Measurements from ENCODE around the gene ITGB1BP2.
"Not testable (repeated sequence)": the region's sequence is repeated elsewhere in the genome, so short reads cannot be mapped to it uniquely, and the experiment has no call there.

The ITGB1BP2 gene

DNA sequence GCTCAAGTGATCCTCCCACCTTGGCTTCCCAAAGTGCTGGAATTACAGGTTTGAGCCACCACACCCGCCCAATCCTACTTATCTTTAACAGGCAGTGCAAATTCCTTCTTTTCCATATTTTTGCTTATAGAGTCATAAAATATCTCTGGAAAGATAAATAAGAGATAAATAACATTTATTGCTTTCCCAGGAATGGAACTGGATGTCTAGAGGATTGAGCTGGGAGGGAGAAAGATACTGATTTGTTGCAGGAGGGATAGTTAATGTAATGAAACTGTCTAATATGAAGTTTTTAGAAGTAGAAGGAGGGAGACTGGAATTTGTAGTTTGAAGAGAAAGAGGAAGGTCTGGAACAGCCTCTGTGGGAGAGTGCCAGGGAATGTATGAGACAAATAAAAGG lies 20.2 kb downstream of the ITGB1BP2 start:
- no peak for TF ChIP-seq JUND (IDR thresholded peaks at IDR 0.05; ENCODE audit: low read depth)
- in situ Hi-C loops (cut with HindIII; ENCODE audit: low pct_unique_long_range_greater_than_20kb, low sequenced_read_pairs) = no loop called here
- DNase-seq (ENCODE audit: low read depth in 1 of 2, low spot score in 1 of 2) = no peak

DNA sequence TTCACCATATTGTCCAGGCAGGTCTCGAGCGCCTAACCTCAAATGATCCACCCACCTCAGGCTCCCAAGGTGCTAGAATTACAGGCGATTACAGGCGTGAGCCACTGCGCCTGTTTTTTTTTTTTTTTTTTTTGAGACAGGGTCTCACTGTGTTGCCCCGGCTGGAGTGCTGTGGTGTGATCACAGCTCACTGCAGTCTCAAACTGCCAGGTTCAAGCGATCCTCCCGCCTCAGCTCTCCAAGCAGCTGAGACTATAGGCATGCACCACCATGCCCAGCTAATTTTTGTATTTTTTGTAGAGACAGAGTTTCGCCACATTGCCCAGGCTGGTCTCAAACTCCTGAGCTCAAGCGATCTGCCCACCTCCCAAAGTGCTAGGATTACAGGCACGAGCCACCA lies 22.9 kb downstream of the ITGB1BP2 start:
- DNase-seq (ENCODE audit: low read depth in 1 of 2, low spot score in 1 of 2); in situ Hi-C loops (cut with HindIII; ENCODE audit: low pct_unique_long_range_greater_than_20kb, low sequenced_read_pairs): not testable (repeated sequence)

DNA sequence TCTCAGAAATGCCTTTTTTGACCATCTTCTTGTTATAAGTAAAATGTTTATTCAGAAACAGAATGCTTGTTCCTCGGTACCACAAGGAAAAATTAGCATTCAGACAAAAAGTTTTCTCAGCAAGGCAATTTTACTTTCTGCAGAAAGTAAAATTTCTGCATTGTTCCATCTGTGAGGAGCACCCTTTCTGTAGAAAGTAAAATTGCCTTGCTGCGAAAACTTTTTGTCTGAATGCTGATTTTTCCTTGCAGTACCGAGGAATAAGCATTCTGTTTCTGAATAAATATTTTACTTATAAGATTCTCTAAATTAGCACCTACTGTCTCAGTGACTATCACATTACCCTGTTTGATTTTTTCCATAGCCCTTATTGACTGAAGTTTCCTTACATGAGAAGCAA lies 24.8 kb downstream of the ITGB1BP2 start:
- no peak for TF ChIP-seq JUND (IDR thresholded peaks at IDR 0.05; ENCODE audit: low read depth)
- DNase-seq (ENCODE audit: low read depth in 1 of 2, low spot score in 1 of 2) = no peak
- in situ Hi-C loops (cut with HindIII; ENCODE audit: low pct_unique_long_range_greater_than_20kb, low sequenced_read_pairs) = no loop called here

DNA sequence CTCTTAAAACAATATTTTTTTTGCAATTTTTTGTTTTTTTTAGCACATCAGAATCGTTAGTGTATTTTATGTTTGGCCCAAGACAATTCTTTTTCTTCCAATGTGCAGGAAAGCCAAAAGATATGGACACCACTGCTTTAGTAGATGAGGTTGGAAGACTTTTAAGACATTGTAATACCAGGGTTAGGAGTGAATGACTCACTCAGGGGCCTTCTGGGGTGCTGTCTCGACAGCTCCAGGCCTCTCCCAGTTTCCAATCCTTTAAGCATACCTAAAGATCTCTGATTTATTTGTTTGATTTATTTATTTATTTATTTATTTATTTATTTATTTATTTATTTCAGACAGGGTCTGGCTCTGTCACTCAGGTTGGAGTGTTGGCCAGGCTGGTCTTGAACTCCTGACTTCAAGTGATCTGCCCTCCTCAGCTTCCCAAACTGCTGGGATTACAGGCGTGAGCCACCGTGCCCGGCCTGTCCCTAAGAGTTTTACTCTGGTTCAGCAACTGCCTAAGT lies 47.7 kb downstream of the ITGB1BP2 start:
- DNase-seq (ENCODE audit: low read depth in 1 of 2, low spot score in 1 of 2); in situ Hi-C loops (cut with HindIII; ENCODE audit: low pct_unique_long_range_greater_than_20kb, low sequenced_read_pairs): not testable (repeated sequence)

DNA sequence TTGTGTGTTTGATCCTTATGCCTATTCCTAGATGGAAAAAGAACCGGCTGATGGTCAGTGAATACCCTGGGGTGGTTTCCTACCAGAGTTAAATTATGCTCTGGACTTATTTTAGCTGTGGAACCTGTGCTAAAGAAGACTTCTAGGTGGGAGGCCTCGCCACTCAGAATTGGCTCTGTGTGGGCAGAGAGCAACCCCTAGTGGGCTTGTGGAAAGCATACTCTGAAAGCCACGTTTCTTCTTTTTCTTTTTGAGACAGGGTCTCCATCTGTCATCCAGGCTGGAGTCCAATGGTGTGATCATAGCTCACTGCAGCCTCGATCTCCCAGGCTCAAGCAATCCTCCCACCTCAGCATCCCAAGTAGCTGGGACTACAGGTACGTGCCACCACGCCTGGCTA lies 48.3 kb downstream of the ITGB1BP2 start:
- not testable (repeated sequence) for DNase-seq (ENCODE audit: low read depth in 1 of 2, low spot score in 1 of 2)

DNA sequence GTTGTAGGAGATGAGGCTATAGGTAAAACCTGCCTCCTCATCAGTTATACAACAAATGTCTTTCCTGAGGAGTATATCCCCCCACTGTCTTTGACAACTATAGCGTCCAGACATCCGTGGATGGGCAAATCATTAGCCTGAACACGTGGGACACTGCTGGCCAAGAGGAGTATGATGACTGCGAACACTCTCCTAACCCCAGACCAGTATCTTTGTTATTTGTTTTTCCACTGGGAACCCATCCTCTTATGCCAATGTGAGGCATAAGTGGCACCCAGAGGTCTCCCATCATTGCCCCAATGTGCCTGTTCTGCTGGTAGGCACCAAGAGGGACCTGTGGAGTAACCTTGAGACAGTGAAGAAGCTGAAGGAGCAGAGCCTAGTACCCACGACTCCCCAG lies 50.9 kb downstream of the ITGB1BP2 start:
- DNase-seq (ENCODE audit: low read depth in 1 of 2, low spot score in 1 of 2); in situ Hi-C loops (cut with HindIII; ENCODE audit: low pct_unique_long_range_greater_than_20kb, low sequenced_read_pairs): not testable (repeated sequence)

More for the DNA sequence above, 48.3 kb downstream of the ITGB1BP2 start:
- in situ Hi-C loops (cut with HindIII; ENCODE audit: low pct_unique_long_range_greater_than_20kb, low sequenced_read_pairs) = not testable (repeated sequence)

All from T47D (cell line).